ENCODE results near the gene TM4SF18. TPM values are rescaled to one million over a fixed set of nuclear protein-coding genes. Genes with fewer than 3 reads are reported as not detected.

TM4SF18 gene
- total RNA-seq, 1 donor from 2014 or later, result 10.1 TPM

GRCh38 chr3:149378478-149379309, 45.3 kb upstream of the TM4SF18 start:
- Histone ChIP-seq H3K9me3 (no peaks in the 10 kb centered on the region), H3K27me3 (no peaks in the 10 kb centered on the region), H3K4me1 (peaks cover 31% of the 10 kb centered on the region), H3K27ac (peak overlapping the region; percentile 76), H3K36me3 (no peaks in the 10 kb centered on the region), H3K4me3 (no peak overlapping the region)
- DNase-seq (ENCODE audit: extremely low spot score in 2 of 2), result no peak
- TF ChIP-seq CTCF (IDR thresholded peaks at IDR 0.05), result no peak
- intact Hi-C loops (cut with DNase I), result no loop called here

DNA sequence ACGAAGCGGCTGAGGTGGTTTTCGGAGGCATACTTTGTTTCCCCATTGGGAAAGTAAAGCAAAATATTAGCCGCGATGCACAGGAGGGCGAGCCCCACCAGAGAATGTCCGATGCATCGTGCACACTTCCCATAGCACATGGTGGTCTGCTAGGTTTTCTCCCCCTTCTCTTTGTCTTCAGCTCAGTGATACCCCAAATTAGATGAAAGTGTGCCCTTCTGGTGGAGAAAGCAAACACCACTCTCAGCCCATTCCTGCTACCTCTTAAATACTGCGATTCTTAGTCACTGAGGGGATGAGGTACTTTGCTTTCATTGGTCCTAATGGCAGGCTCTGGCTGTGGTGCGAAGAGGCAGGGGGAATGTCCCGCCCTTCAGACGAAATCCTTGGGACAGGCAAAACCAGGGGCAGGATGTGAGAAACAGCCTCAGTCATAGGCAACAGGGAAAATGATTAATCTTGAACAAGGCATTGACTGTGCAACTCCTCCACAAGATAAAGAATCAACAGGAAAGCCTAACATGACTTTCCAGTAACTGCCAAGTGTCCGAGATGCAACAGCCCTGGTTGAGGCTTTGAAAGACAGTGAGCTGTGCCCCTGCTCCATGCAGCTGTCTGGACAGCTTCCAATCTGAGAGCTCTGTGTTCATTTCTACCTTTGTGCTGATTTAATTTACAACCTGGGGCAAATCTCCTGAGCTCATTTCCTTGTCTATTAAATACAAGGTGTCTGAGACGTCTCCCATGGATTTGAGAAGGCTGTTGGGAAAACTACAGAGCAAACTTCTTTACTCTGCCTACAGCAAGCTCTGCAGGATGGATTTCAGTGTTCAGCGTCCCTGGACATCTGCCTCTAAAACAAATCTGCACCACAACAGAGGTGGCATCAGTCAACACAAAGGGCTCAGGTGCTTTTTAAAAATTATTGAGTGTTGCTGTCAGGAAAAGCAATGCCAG, 44.2 kb upstream of the TM4SF18 start, which contains the start of gene TM4SF1:
TSS of gene TM4SF1 (minus strand) at position 242 of the 957 bp plus-strand sequence. CDS start at position 140, 102 bp downstream.
- H3K9me3 ChIP-seq, result no peaks in the 10 kb centered on the region

GRCh38 chr3:149376718-149377407, 43.4 kb upstream of the TM4SF18 start:
- H3K9me3 ChIP-seq, result no peaks in the 10 kb centered on the region
- peak overlapping the region; percentile 76 for H3K27ac ChIP-seq
- peak overlapping the region; percentile 24 to 45 for H3K4me3 ChIP-seq
- H3K27me3 ChIP-seq, result no peaks in the 10 kb centered on the region
- no peaks in the 10 kb centered on the region for H3K36me3 ChIP-seq
- intact Hi-C loops (cut with DNase I), result no loop called here
- no peak for TF ChIP-seq CTCF (IDR thresholded peaks at IDR 0.05)
- no peak for TF ChIP-seq POLR2AphosphoS5 (IDR thresholded peaks at IDR 0.05; ENCODE audit: insufficient read depth in 1 of 2, low read depth in 1 of 2)
- TF ChIP-seq POLR2A (IDR thresholded peaks at IDR 0.05), result no peak
- DNase-seq (ENCODE audit: extremely low spot score in 2 of 2), result no peak
- H3K4me1 ChIP-seq, result peaks cover 41% of the 10 kb centered on the region

More for the DNA sequence above, 44.2 kb upstream of the TM4SF18 start, which contains the start of gene TM4SF1:
- H3K4me1 ChIP-seq, result peaks cover 39% of the 10 kb centered on the region
- no peaks in the 10 kb centered on the region for H3K36me3 ChIP-seq
- intact Hi-C loops (cut with DNase I), result no loop called here
- H3K4me3 ChIP-seq, result peak within 1 kb of the TSS; percentile 24 to 45
- H3K27ac ChIP-seq, result peak within 1 kb of the TSS; percentile 76
- TF ChIP-seq POLR2AphosphoS5 (IDR thresholded peaks at IDR 0.05; ENCODE audit: insufficient read depth in 1 of 2, low read depth in 1 of 2) (peak; percentile 18 to 61), POLR2A (IDR thresholded peaks at IDR 0.05) (peak in 1 of 2 donors; percentile 31), CTCF (IDR thresholded peaks at IDR 0.05) (no peak)
- no peak for DNase-seq (ENCODE audit: extremely low spot score in 2 of 2)
- H3K27me3 ChIP-seq, result no peaks in the 10 kb centered on the region

GRCh38 chr3:149375501-149376196, 42.2 kb upstream of the TM4SF18 start:
- Histone ChIP-seq H3K4me1 (peaks cover 46% of the 10 kb centered on the region), H3K27me3 (no peaks in the 10 kb centered on the region), H3K36me3 (no peaks in the 10 kb centered on the region), H3K9me3 (no peaks in the 10 kb centered on the region), H3K4me3 (peak overlapping the region; percentile 16 to 45), H3K27ac (peak overlapping the region; percentile 76)
- intact Hi-C loops (cut with DNase I), result no loop called here
- DNase-seq (ENCODE audit: extremely low spot score in 2 of 2), result no peak
- TF ChIP-seq POLR2AphosphoS5 (IDR thresholded peaks at IDR 0.05; ENCODE audit: insufficient read depth in 1 of 2, low read depth in 1 of 2), result no peak
- TF ChIP-seq CTCF (IDR thresholded peaks at IDR 0.05), result no peak
- TF ChIP-seq POLR2A (IDR thresholded peaks at IDR 0.05), result no peak

Data from vagina (tissue), 2 donors.